ENCODE measurements around the gene BBS2. TPM values are rescaled to one million over a fixed set of nuclear protein-coding genes. Genes with fewer than 3 reads are reported as not detected.

Gene BBS2
- total RNA-seq, 1 donor from 2014 or later, result 25.5 TPM

- TF ChIP-seq CTCF (IDR thresholded peaks at IDR 0.05), result no peak
- DNase-seq, result no peak
- ATAC-seq (ENCODE audit: low read depth), result no peak
- H3K9me3 Mint-ChIP-seq, result no peaks in the 10 kb centered on the region
- H3K36me3 Mint-ChIP-seq (ENCODE audit: low read depth), result no peaks in the 10 kb centered on the region
- H3K4me1 Mint-ChIP-seq, result no peaks in the 10 kb centered on the region
- no peak overlapping the region for H3K27ac Mint-ChIP-seq
- no peak overlapping the region for H3K4me3 Mint-ChIP-seq
- ChIA-PET POLR2A (no interaction called here), CTCF (no interaction called here)
- peaks cover 28% of the 10 kb centered on the region for H3K27me3 Mint-ChIP-seq
- intact Hi-C loops (cut with micrococcal nuclease), result no loop called here
Observed at GRCh38 chr16:56558024-56558747, 38.4 kb upstream of the BBS2 start.

- TF ChIP-seq CTCF (IDR thresholded peaks at IDR 0.05), result no peak
- Mint-ChIP-seq H3K4me1 (no peaks in the 10 kb centered on the region), H3K27me3 (peaks cover 25% of the 10 kb centered on the region), H3K4me3 (no peak overlapping the region), H3K9me3 (no peaks in the 10 kb centered on the region), H3K27ac (no peak overlapping the region), H3K36me3 (ENCODE audit: low read depth) (no peaks in the 10 kb centered on the region)
- intact Hi-C loops (cut with micrococcal nuclease), result no loop called here
- ChIA-PET CTCF (no interaction called here), POLR2A (no interaction called here)
- ATAC-seq (ENCODE audit: low read depth), result no peak
- DNase-seq, result no peak
Observed at GRCh38 chr16:56554441-56554840, 34.6 kb upstream of the BBS2 start.

- no peaks in the 10 kb centered on the region for H3K9me3 Mint-ChIP-seq
- no peak for TF ChIP-seq CTCF (IDR thresholded peaks at IDR 0.05)
- H3K27ac Mint-ChIP-seq, result no peak overlapping the region
- POLR2A ChIA-PET, result no interaction called here
- peaks cover 17% of the 10 kb centered on the region for H3K27me3 Mint-ChIP-seq
- H3K4me1 Mint-ChIP-seq, result peaks cover 12% of the 10 kb centered on the region
- CTCF ChIA-PET, result no interaction called here
- H3K36me3 Mint-ChIP-seq (ENCODE audit: low read depth), result no peaks in the 10 kb centered on the region
- no peak for ATAC-seq (ENCODE audit: low read depth)
- H3K4me3 Mint-ChIP-seq, result no peak overlapping the region
- DNase-seq, result no peak
- intact Hi-C loops (cut with micrococcal nuclease), result no loop called here
Observed at GRCh38 chr16:56551796-56552738, 32.2 kb upstream of the BBS2 start.

- H3K27ac Mint-ChIP-seq, result no peak overlapping the region
- no peak overlapping the region for H3K4me3 Mint-ChIP-seq
- DNase-seq (no peak), ATAC-seq (ENCODE audit: low read depth) (no peak)
- TF ChIP-seq CTCF (IDR thresholded peaks at IDR 0.05), result no peak
- peaks cover 16% of the 10 kb centered on the region for H3K27me3 Mint-ChIP-seq
- H3K4me1 Mint-ChIP-seq, result peaks cover 12% of the 10 kb centered on the region
- H3K36me3 Mint-ChIP-seq (ENCODE audit: low read depth), result no peaks in the 10 kb centered on the region
- no peaks in the 10 kb centered on the region for H3K9me3 Mint-ChIP-seq
- intact Hi-C loops (cut with micrococcal nuclease), result no loop called here
- POLR2A ChIA-PET, result no interaction called here
- CTCF ChIA-PET, result no interaction called here
Observed at GRCh38 chr16:56549744-56550385, 30.0 kb upstream of the BBS2 start.

GRCh38 chr16:56549161-56549560 is 29.3 kb upstream of the BBS2 start:
- Mint-ChIP-seq H3K27ac (no peak overlapping the region), H3K9me3 (no peaks in the 10 kb centered on the region), H3K27me3 (peaks cover 14% of the 10 kb centered on the region), H3K4me1 (peaks cover 12% of the 10 kb centered on the region), H3K4me3 (no peak overlapping the region), H3K36me3 (ENCODE audit: low read depth) (no peaks in the 10 kb centered on the region)
- intact Hi-C loops (cut with micrococcal nuclease), result no loop called here
- ATAC-seq (ENCODE audit: low read depth) (no peak), DNase-seq (no peak)
- CTCF ChIA-PET, result no interaction called here
- no peak for TF ChIP-seq CTCF (IDR thresholded peaks at IDR 0.05)
- POLR2A ChIA-PET, result interaction anchor here (0.7 kb wide), 1 partner anchor 133 kb away, joined by 3 read pairs; the partner anchor contains the start of gene MT1X
